ENCODE measurements around the gene DHRS2.

DNA sequence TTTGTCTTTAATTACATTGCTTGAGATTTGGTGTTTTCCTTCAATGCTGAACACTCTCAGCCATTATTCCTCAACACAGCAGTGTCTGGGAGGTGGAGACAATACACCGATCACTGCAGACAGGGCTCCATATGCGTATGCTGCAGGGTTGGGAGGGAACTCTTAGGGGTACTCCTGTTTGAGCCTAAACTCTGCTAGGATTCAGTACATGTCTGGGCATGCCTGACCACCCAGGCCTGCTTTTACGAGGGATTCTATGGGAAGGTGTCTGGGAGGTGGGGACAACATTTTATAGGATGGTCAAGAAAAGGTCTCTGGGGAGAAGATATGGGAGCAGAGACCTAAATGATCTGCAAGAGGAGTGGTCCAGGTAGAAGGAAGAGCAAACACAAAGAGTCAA, 34.3 kb downstream of the DHRS2 start:
- TF ChIP-seq, protein P1, sequence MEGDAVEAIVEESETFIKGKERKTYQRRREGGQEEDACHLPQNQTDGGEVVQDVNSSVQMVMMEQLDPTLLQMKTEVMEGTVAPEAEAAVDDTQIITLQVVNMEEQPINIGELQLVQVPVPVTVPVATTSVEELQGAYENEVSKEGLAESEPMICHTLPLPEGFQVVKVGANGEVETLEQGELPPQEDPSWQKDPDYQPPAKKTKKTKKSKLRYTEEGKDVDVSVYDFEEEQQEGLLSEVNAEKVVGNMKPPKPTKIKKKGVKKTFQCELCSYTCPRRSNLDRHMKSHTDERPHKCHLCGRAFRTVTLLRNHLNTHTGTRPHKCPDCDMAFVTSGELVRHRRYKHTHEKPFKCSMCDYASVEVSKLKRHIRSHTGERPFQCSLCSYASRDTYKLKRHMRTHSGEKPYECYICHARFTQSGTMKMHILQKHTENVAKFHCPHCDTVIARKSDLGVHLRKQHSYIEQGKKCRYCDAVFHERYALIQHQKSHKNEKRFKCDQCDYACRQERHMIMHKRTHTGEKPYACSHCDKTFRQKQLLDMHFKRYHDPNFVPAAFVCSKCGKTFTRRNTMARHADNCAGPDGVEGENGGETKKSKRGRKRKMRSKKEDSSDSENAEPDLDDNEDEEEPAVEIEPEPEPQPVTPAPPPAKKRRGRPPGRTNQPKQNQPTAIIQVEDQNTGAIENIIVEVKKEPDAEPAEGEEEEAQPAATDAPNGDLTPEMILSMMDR (IDR thresholded peaks at IDR 0.05), result no peak
- no peak for TF ChIP-seq POLR2A (IDR thresholded peaks at IDR 0.05)
